ENCODE results near the gene SMIM33. TPM values are rescaled to one million over a fixed set of nuclear protein-coding genes. Genes with fewer than 3 reads are reported as not detected.

SMIM33 gene
- total RNA-seq, 1 experiment from 2014 or later, result not detected

DNA sequence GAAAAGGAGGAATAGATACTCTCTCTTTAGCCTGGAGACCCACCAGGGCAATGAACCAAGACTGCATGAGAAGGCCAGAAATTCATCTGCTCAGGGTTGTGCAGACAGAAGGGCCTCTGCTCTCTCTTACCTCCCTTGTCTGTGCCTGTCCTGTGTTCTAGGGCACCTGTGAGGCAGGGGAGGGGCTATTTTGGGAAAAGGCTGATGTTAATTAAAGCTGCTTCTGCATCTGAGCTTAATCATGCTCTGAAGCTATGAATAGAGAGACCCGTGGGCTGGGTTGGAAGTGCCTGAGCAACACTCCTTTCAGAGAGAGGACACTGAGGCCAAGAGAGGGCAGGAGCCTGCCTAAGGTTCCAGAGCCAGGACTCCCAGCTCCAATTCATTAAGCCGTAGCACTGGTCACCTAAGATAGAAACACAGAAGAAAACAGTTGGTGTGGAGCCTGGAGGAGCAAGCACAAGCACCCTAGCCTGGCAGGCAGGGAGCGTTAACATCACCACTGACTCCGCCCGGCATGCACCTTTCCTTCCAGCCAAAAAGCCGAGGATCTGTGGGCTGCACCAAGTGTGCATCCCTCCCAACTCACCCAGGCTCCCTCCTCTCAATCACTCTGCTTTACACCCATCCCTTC is 43.2 kb downstream of the SMIM33 start:
- Histone ChIP-seq H2AK5ac (ENCODE audit: insufficient read length, low read length) (no peak overlapping the region), H2BK5ac (ENCODE audit: insufficient read length, low read length) (no peak overlapping the region), H4K20me1 (ENCODE audit: control insufficient read depth, insufficient read depth, insufficient read length) (no peaks in the 10 kb centered on the region), H4K5ac (ENCODE audit: insufficient read length, low read depth, low read length) (no peak overlapping the region), H3K56ac (ENCODE audit: insufficient read length, low read depth, low read length) (no peak overlapping the region), H3K27me3 (ENCODE audit: insufficient read depth, low read length) (no peaks in the 10 kb centered on the region), H3K27ac (ENCODE audit: insufficient read length, low read depth, low read length) (no peak overlapping the region), H2AFZ (ENCODE audit: low read length) (no peak overlapping the region), H3K9me3 (ENCODE audit: control insufficient read depth, low read depth, low read length) (no peaks in the 10 kb centered on the region), H2BK120ac (ENCODE audit: low read depth, low read length, poor library complexity, severe bottlenecking) (no peak overlapping the region), H3K23ac (ENCODE audit: insufficient read length, low read depth, low read length) (no peak overlapping the region), H3K14ac (ENCODE audit: insufficient read depth, low read length) (no peak overlapping the region), H3K23me2 (ENCODE audit: insufficient read length, low read depth, low read length, poor library complexity, severe bottlenecking) (no peaks in the 10 kb centered on the region), H2BK20ac (ENCODE audit: low read depth, low read length, poor library complexity, severe bottlenecking) (no peak overlapping the region), H3K18ac (ENCODE audit: insufficient read length, low read depth, low read length) (no peak overlapping the region), H2BK12ac (ENCODE audit: insufficient read length, low read depth, low read length) (no peak overlapping the region), H3K9ac (ENCODE audit: extremely low read depth, insufficient read length, low read length) (no peak overlapping the region), H4K8ac (replicated peaks; ENCODE audit: insufficient read length, low read depth, low read length) (no peak overlapping the region), H2BK15ac (ENCODE audit: low read depth, low read length) (no peak overlapping the region), H3K79me2 (ENCODE audit: insufficient read depth, low read length) (no peaks in the 10 kb centered on the region), H3K79me1 (ENCODE audit: insufficient read depth, low read depth, low read length, poor library complexity, severe bottlenecking) (no peaks in the 10 kb centered on the region), H3K4ac (ENCODE audit: low read depth, low read length) (no peak overlapping the region), H4K91ac (ENCODE audit: insufficient read length, low read depth, low read length) (no peak overlapping the region), H3T11ph (ENCODE audit: low read length) (no peak overlapping the region), H3K4me1 (ENCODE audit: insufficient read depth, low read length) (no peaks in the 10 kb centered on the region), H3K4me2 (ENCODE audit: insufficient read depth, insufficient read length, low read length) (no peak overlapping the region)
- no peak overlapping the region for H3K4me3 Mint-ChIP-seq
- TF ChIP-seq, protein P1, sequence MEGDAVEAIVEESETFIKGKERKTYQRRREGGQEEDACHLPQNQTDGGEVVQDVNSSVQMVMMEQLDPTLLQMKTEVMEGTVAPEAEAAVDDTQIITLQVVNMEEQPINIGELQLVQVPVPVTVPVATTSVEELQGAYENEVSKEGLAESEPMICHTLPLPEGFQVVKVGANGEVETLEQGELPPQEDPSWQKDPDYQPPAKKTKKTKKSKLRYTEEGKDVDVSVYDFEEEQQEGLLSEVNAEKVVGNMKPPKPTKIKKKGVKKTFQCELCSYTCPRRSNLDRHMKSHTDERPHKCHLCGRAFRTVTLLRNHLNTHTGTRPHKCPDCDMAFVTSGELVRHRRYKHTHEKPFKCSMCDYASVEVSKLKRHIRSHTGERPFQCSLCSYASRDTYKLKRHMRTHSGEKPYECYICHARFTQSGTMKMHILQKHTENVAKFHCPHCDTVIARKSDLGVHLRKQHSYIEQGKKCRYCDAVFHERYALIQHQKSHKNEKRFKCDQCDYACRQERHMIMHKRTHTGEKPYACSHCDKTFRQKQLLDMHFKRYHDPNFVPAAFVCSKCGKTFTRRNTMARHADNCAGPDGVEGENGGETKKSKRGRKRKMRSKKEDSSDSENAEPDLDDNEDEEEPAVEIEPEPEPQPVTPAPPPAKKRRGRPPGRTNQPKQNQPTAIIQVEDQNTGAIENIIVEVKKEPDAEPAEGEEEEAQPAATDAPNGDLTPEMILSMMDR (conservative IDR thresholded peaks at IDR 0.05), result no peak
- H3K27me3 Mint-ChIP-seq (ENCODE audit: low read depth), result peaks cover 1% of the 10 kb centered on the region; the same call in 1 of the 2 replicates
- peaks cover 17 to 29% (median 17%) of the 10 kb centered on the region in 3 experiments for H3K36me3 Mint-ChIP-seq (ENCODE audit: insufficient read depth in 1 of 3, low read depth in 3 of 3)
- DNase-seq, result no peak
- no peak overlapping the region for H3K27ac Mint-ChIP-seq
- peaks cover 12 to 20% of the 10 kb centered on the region in 2 experiments for H3K4me1 Mint-ChIP-seq
- WGBS (ENCODE audit: extremely low coverage, insufficient read length, low lambda C conversion rate), result no CpG with 5 or more reads among the region's 6 CpGs
- H3K9me3 Mint-ChIP-seq, result peaks cover 6 to 10% of the 10 kb centered on the region in 2 experiments; a peak in 3 of 5 replicates
